NT2/D1 (cell line): ENCODE data around the gene PKHD1.

Experiments used
- DNase-seq: peaks from one replicate; pipeline ENCODE4 v3.0.0-alpha.2; 2011; ENCODE audit warnings: low read depth, low spot score
- H3K27me3 ChIP-seq: 2 replicates; pipeline ENCODE4 v1.6.0; 2011; ENCODE audit warnings: mild to moderate bottlenecking; ENCODE audit not compliant: insufficient read length, insufficient read depth
- H3K36me3 ChIP-seq: 2 replicates; pipeline ENCODE4 v1.6.1; 2011; ENCODE audit warnings: mild to moderate bottlenecking, low read length, mixed read lengths; ENCODE audit not compliant: insufficient read depth, insufficient read length
- H3K4me1 ChIP-seq: 2 replicates; pipeline ENCODE4 v1.5.1; 2011; ENCODE audit not compliant: insufficient read depth, insufficient read length
- H3K4me3 ChIP-seq: 2 replicates; pipeline ENCODE4 v1.5.1; 2011; ENCODE audit warnings: low read depth; ENCODE audit not compliant: insufficient read length
- H3K9ac ChIP-seq: 2 replicates; pipeline ENCODE4 v1.6.0; 2011; ENCODE audit warnings: low read depth; ENCODE audit not compliant: insufficient read length
- H3K9me3 ChIP-seq: 2 replicates; pipeline ENCODE4 v1.5.1; 2011; ENCODE audit warnings: mild to moderate bottlenecking, low read length; ENCODE audit not compliant: insufficient read depth
- SUZ12 ChIP-seq: IDR thresholded peaks from 2 replicates; pipeline ENCODE4 v1.6.1; 2011; ENCODE audit not compliant: insufficient read length, insufficient read depth; ENCODE audit errors: extremely low read depth
- YY1 ChIP-seq: IDR thresholded peaks from 2 replicates; pipeline ENCODE4 v1.6.1; 2011; ENCODE audit not compliant: insufficient read length, insufficient read depth
- ZNF274 ChIP-seq: IDR thresholded peaks from 2 replicates; pipeline ENCODE4 v1.6.1; 2011; ENCODE audit warnings: mild to moderate bottlenecking, low read depth, low read length

Gene PKHD1

DNA sequence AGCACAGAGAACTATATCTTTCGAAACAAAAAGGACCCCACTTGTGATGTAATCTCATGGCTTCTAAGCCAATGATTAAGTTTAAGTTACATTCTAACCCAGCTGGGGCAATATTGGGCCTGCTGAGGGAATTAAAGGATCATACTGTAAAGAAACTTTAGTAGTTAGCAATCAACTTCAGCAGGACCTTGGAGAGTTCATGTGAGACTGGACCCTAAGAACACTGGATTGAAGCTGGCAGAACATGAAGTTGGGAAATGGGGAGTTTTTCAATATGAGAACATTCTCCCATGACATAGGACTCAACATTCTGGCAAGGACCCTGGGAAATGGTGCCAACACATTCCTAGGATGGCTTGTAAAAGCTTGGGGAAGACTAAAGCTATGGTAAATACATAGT, 516.2 kb downstream of the PKHD1 start:
- H3K4me3 ChIP-seq, result no peak overlapping the region
- 0 out of 2 replicates have a peak, but pooled peaks cover 2% of the 10 kb centered on the region for H3K9me3 ChIP-seq
- DNase-seq, result no peak
- H3K27me3 ChIP-seq, result no peaks in the 10 kb centered on the region
- TF ChIP-seq YY1 (no peak), SUZ12 (no peak), ZNF274 (no peak)
- no peaks in the 10 kb centered on the region for H3K36me3 ChIP-seq
- H3K9ac ChIP-seq, result no peak overlapping the region
- no peaks in the 10 kb centered on the region for H3K4me1 ChIP-seq

DNA sequence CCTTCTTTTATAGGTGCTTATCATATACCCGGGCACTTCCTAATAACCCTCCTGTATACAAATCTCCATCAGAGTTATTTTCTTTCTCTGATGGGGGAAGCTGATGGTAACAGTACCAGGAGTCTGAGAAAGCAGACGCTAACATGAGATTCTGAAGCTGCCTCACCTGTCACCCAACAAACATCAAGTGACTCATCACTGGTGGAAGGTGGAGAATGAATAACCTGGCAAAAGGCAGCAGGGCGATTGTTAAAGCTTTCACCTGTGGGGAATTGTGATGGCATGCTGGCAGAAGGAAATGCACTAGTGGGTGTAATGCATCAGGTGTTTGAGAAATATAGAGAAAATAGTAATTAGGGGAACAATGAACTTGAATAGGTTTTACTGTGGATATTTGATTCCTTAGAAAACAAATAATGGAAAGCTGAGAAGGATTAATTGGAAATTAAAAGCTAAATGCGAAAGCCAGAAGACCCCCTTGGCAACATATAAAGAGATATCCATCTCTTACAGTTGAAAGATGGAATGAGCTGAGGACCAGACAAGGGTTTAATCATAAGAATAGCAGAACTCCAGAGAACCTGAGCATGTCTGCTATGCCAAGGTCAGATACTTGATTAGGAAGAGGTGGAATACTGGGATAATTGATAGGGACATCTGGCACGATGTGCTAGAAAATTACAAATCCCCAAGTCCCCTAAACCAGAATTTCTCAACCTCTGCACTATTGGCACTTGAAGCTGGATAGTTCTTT, 517.1 kb downstream of the PKHD1 start:
- no peaks in the 10 kb centered on the region for H3K36me3 ChIP-seq
- no peak overlapping the region for H3K4me3 ChIP-seq
- TF ChIP-seq SUZ12 (no peak), ZNF274 (no peak), YY1 (no peak)
- no peak for DNase-seq
- H3K27me3 ChIP-seq, result no peaks in the 10 kb centered on the region
- no peaks in the 10 kb centered on the region for H3K9me3 ChIP-seq
- no peak overlapping the region for H3K9ac ChIP-seq
- H3K4me1 ChIP-seq, result no peaks in the 10 kb centered on the region

DNA sequence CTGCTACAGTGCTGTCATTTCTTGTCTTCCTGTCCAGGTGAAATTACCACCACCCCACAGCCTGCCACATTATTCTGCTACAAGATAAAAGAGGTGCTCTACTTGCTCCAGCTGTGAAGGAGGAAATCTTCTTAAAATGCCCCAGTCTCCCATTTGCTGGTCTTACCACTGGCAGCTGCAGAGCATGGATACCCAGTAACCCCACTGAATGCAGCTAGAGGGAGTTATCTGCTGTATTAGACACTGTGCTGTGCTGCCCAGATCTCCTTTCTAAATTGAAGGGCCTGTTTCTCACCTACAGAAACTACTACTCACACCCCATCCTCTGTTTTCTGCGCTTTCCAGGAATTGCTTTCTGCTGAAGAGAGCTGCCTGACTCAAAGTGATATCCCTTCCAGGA, 517.8 kb downstream of the PKHD1 start:
- no peaks in the 10 kb centered on the region for H3K36me3 ChIP-seq
- no peaks in the 10 kb centered on the region for H3K4me1 ChIP-seq
- no peaks in the 10 kb centered on the region for H3K27me3 ChIP-seq
- no peak overlapping the region for H3K4me3 ChIP-seq
- TF ChIP-seq YY1 (no peak), SUZ12 (no peak)
- H3K9ac ChIP-seq, result no peak overlapping the region
- H3K9me3 ChIP-seq, result no peaks in the 10 kb centered on the region
- no peak for DNase-seq

DNA sequence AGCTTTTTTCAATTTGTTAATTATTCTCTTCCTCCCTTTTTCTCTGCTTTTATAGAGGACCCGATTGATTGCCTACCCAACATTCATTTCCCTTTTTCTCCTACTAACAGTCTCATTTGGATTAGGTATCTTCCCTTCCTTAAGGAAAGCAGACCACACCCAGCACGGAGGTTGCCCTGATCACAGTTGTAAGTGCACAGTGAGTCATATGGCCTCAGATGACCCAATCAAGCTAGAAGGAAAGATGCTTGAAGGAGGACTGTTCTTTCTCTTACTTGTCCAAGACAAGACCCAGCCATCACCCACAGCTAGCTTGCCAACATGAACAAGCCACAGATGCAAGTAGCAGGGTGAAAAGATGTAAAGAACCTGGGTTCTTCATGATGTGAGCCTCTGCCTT, 518.6 kb downstream of the PKHD1 start:
- no peaks in the 10 kb centered on the region for H3K36me3 ChIP-seq
- H3K9ac ChIP-seq, result no peak overlapping the region
- TF ChIP-seq YY1 (no peak), SUZ12 (no peak), ZNF274 (no peak)
- H3K4me3 ChIP-seq, result no peak overlapping the region
- DNase-seq, result no peak
- H3K9me3 ChIP-seq, result no peaks in the 10 kb centered on the region
- H3K27me3 ChIP-seq, result no peaks in the 10 kb centered on the region
- no peaks in the 10 kb centered on the region for H3K4me1 ChIP-seq

DNA sequence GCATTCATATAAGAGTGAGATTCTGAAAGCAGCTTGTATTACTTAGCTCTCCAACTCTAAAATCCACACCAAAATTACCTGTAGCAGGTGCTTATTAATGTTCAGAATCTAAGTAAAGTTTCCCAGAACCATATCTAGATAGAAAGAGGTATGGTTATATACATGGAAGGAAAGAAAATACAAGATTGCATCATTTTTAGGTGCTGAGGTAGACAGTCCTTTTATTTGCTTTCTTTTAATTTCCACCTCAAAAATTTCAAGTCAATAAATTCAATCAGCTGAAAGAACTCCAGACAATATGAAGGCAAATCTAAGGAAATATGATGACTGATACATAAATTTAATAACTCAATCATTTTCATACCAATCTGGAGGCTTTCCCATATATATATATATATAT, 521.9 kb downstream of the PKHD1 start:
- Histone ChIP-seq H3K9me3 (no peaks in the 10 kb centered on the region), H3K27me3 (no peaks in the 10 kb centered on the region), H3K4me3 (no peak overlapping the region), H3K9ac (no peak overlapping the region), H3K4me1 (no peaks in the 10 kb centered on the region), H3K36me3 (no peaks in the 10 kb centered on the region)
- no peak for TF ChIP-seq YY1
- no peak for TF ChIP-seq ZNF274
- TF ChIP-seq SUZ12, result no peak
- DNase-seq, result no peak
